H9 (cell line): ENCODE measurements around the gene TTC24. TPM values are rescaled to one million over a fixed set of nuclear protein-coding genes. Genes with fewer than 3 reads are reported as not detected.

Experiments used
- DNase-seq: peaks from one replicate; pipeline ENCODE4 v3.0.0-alpha.2; 2017
- H2AFZ ChIP-seq: one replicate; pipeline ENCODE4 v1.6.1; 2013; ENCODE audit warnings: mild to moderate bottlenecking, low read length, control low read depth, moderate library complexity
- H2AK5ac ChIP-seq: 2 replicates; pipeline ENCODE4 v1.6.1; 2013; ENCODE audit warnings: low read length, control low read depth, mixed read lengths; ENCODE audit not compliant: insufficient read length
- H2BK120ac ChIP-seq: one replicate; pipeline ENCODE4 v1.6.1; 2013; ENCODE audit warnings: low read depth, mild to moderate bottlenecking, low read length, control low read depth, inconsistent platforms; ENCODE audit not compliant: poor library complexity, severe bottlenecking
- H2BK12ac ChIP-seq: 2 replicates; pipeline ENCODE4 v1.6.1; 2013; ENCODE audit warnings: low read length, control low read depth, mixed read lengths, low read depth; ENCODE audit not compliant: insufficient read length
- H2BK15ac ChIP-seq: 2 replicates; pipeline ENCODE4 v1.6.1; 2013; ENCODE audit warnings: low read depth, low read length, control low read depth
- H2BK20ac ChIP-seq: one replicate; pipeline ENCODE4 v1.6.1; 2013; ENCODE audit warnings: low read depth, mild to moderate bottlenecking, low read length, control low read depth, inconsistent platforms; ENCODE audit not compliant: poor library complexity, severe bottlenecking
- H2BK5ac ChIP-seq: 2 replicates; pipeline ENCODE4 v1.6.1; 2013; ENCODE audit warnings: low read length, control low read depth, mixed read lengths; ENCODE audit not compliant: insufficient read length
- H3K14ac ChIP-seq: 2 replicates; pipeline ENCODE4 v1.6.1; 2013; ENCODE audit warnings: low read length, control low read depth; ENCODE audit not compliant: insufficient read depth
- H3K18ac ChIP-seq: 2 replicates; pipeline ENCODE4 v1.6.1; 2013; ENCODE audit warnings: low read depth, mild to moderate bottlenecking, mixed read lengths, low read length, control low read depth; ENCODE audit not compliant: insufficient read length
- H3K23ac ChIP-seq: 2 replicates; pipeline ENCODE4 v1.6.1; 2013; ENCODE audit warnings: low read length, control low read depth, mixed read lengths, low read depth; ENCODE audit not compliant: insufficient read length
- H3K23me2 ChIP-seq: 2 replicates; pipeline ENCODE4 v1.6.1; 2013; ENCODE audit warnings: low read depth, mild to moderate bottlenecking, mixed read lengths, low read length, control low read depth; ENCODE audit not compliant: insufficient read length, poor library complexity, severe bottlenecking
- H3K27ac ChIP-seq: 2 replicates; pipeline ENCODE4 v1.5.1; 2013; ENCODE audit warnings: low read length, control low read depth, mixed read lengths, low read depth; ENCODE audit not compliant: insufficient read length
- H3K27me3 ChIP-seq: 2 replicates; pipeline ENCODE4 v1.6.1; 2013; ENCODE audit warnings: low read length, control low read depth, inconsistent platforms; ENCODE audit not compliant: insufficient read depth
- H3K4ac ChIP-seq: 2 replicates; pipeline ENCODE4 v1.6.1; 2013; ENCODE audit warnings: low read depth, mild to moderate bottlenecking, control low read depth, inconsistent platforms, low read length, moderate library complexity
- H3K4me1 ChIP-seq: 2 replicates; pipeline ENCODE4 v1.6.1; 2013; ENCODE audit warnings: low read length, control low read depth, inconsistent platforms; ENCODE audit not compliant: insufficient read depth
- H3K4me2 ChIP-seq: 2 replicates; pipeline ENCODE4 v1.6.1; 2013; ENCODE audit warnings: low read length, control low read depth, mixed read lengths; ENCODE audit not compliant: insufficient read length, insufficient read depth
- H3K56ac ChIP-seq: 2 replicates; pipeline ENCODE4 v1.6.1; 2013; ENCODE audit warnings: low read depth, mild to moderate bottlenecking, mixed read lengths, low read length, control low read depth; ENCODE audit not compliant: insufficient read length
- H3K79me1 ChIP-seq: 2 replicates; pipeline ENCODE4 v1.6.1; 2013; ENCODE audit warnings: low read depth, mild to moderate bottlenecking, moderate library complexity, low read length, control low read depth, inconsistent platforms; ENCODE audit not compliant: insufficient read depth, poor library complexity, severe bottlenecking
- H3K79me2 ChIP-seq: 2 replicates; pipeline ENCODE4 v1.6.1; 2013; ENCODE audit warnings: low read length, control low read depth, inconsistent platforms; ENCODE audit not compliant: insufficient read depth
- H3K9ac ChIP-seq: 2 replicates; pipeline ENCODE4 v1.6.1; 2013; ENCODE audit warnings: low read length, control low read depth, mixed read lengths; ENCODE audit not compliant: insufficient read length; ENCODE audit errors: extremely low read depth
- H3K9me3 ChIP-seq: one replicate; pipeline ENCODE4 v1.6.1; 2013; ENCODE audit warnings: low read depth, low read length, inconsistent platforms; ENCODE audit not compliant: control insufficient read depth
- H3T11ph ChIP-seq: one replicate; pipeline ENCODE4 v1.6.1; 2013; ENCODE audit warnings: mild to moderate bottlenecking, low read length, control low read depth, inconsistent platforms
- H4K20me1 ChIP-seq: one replicate; pipeline ENCODE4 v1.6.1; 2013; ENCODE audit not compliant: control insufficient read depth, insufficient read length, insufficient read depth
- H4K5ac ChIP-seq: 2 replicates; pipeline ENCODE4 v1.6.1; 2013; ENCODE audit warnings: low read depth, mild to moderate bottlenecking, mixed read lengths, low read length, control low read depth; ENCODE audit not compliant: insufficient read length
- H4K8ac ChIP-seq: replicated peaks from 2 replicates; pipeline ENCODE4 v1.6.1; 2013; ENCODE audit warnings: low read length, control low read depth, mixed read lengths, low read depth; ENCODE audit not compliant: insufficient read length
- H4K91ac ChIP-seq: 2 replicates; pipeline ENCODE4 v1.6.1; 2013; ENCODE audit warnings: low read depth, mild to moderate bottlenecking, moderate library complexity, mixed read lengths, low read length, control low read depth; ENCODE audit not compliant: insufficient read length
- H3K27ac Mint-ChIP-seq, 3 experiments: 2 replicates in 2 of 3; 3 replicates in 1 of 3; pipeline ENCODE4 v1.8.0; 2020 to 2021; ENCODE audit warnings: mixed read lengths in 3 of 3, mild to moderate bottlenecking in 1 of 3, moderate library complexity in 1 of 3
- H3K27me3 Mint-ChIP-seq: 2 replicates; pipeline ENCODE4 v1.8.0; 2021; ENCODE audit warnings: low read depth, mild to moderate bottlenecking, moderate library complexity, mixed read lengths
- H3K36me3 Mint-ChIP-seq, 3 experiments: 2 replicates in 2 of 3; 3 replicates in 1 of 3; pipeline ENCODE4 v1.8.0; 2020 to 2021; ENCODE audit warnings: low read depth in 3 of 3, mixed read lengths in 3 of 3; ENCODE audit not compliant: insufficient read depth in 1 of 3
- H3K4me1 Mint-ChIP-seq, 2 experiments: 2 replicates each; pipeline ENCODE4 v1.8.0; 2020; ENCODE audit warnings: mixed read lengths in 2 of 2
- H3K4me3 Mint-ChIP-seq, 2 experiments: 2 replicates in 1 of 2; 3 replicates in 1 of 2; pipeline ENCODE4 v1.8.0; 2020 to 2021; ENCODE audit warnings: mild to moderate bottlenecking in 2 of 2, mixed read lengths in 2 of 2, moderate library complexity in 1 of 2
- H3K9me3 Mint-ChIP-seq, 2 experiments: 2 replicates in 1 of 2; 3 replicates in 1 of 2; pipeline ENCODE4 v1.8.0; 2020; ENCODE audit warnings: mild to moderate bottlenecking in 2 of 2, mixed read lengths in 2 of 2, moderate library complexity in 1 of 2
- CTCF ChIP-seq: fragments of 200-600 bp; sonication (generic); conservative IDR thresholded peaks from 3 replicates; pipeline ENCODE4 v1.8.0; 2021; ENCODE audit warnings: antibody characterized with exemption, mild to moderate bottlenecking
- WGBS: extraction: QIAGEN DNeasy Blood & Tissue Kit; methylation state at CpG from one replicate; pipeline ENCODE4 v1.1.7; 2013; ENCODE audit warnings: missing lambda C conversion rate, low lambda C conversion rate, mixed read lengths; ENCODE audit not compliant: insufficient read length; ENCODE audit errors: extremely low coverage; 5-methylcytosine and 5-hydroxymethylcytosine counted together
- total RNA-seq: library from RNA; stranded (reverse); gene quantifications from 2 replicates; pipeline ENCODE4 v1.2.1, GENCODE V29; 2021

The TTC24 gene
- total RNA-seq, 1 experiment from 2014 or later, result 0.26 TPM

- H2BK20ac ChIP-seq, result no peak within 1 kb of the TSS
- H3K4me1 Mint-ChIP-seq, result peaks cover 8 to 10% of the 10 kb centered on the region in 2 experiments
- H3K27ac ChIP-seq, result no peak within 1 kb of the TSS
- H2BK15ac ChIP-seq, result no peak within 1 kb of the TSS
- H2BK5ac ChIP-seq, result no peak within 1 kb of the TSS
- no peak within 1 kb of the TSS for H4K8ac ChIP-seq
- no peak within 1 kb of the TSS for H3K27ac Mint-ChIP-seq
- H3K4me3 Mint-ChIP-seq, result peak within 1 kb of the TSS in 1 of 2 experiments; percentile 58; a peak in 3 of 5 replicates
- peaks cover 62% of the 10 kb centered on the region for H3K27me3 Mint-ChIP-seq
- no CpG with 5 or more reads among the region's 7 CpGs for WGBS
- peak within 1 kb of the TSS; percentile 35 for H3K4me2 ChIP-seq
- no peaks in the 10 kb centered on the region for H3K79me2 ChIP-seq
- no peak within 1 kb of the TSS for H2AFZ ChIP-seq
- peak; percentile 80 for DNase-seq
- H4K91ac ChIP-seq, result no peak within 1 kb of the TSS
- no peak within 1 kb of the TSS for H2AK5ac ChIP-seq
- no peaks in the 10 kb centered on the region for H4K20me1 ChIP-seq
- H2BK120ac ChIP-seq, result no peak within 1 kb of the TSS
- H3K36me3 Mint-ChIP-seq, result no peaks in the 10 kb centered on the region
- H3K18ac ChIP-seq, result no peak within 1 kb of the TSS
- no peaks in the 10 kb centered on the region; the same call in 1 of the 2 replicates for H3K4me1 ChIP-seq
- H3K14ac ChIP-seq, result no peak within 1 kb of the TSS
- H3K9me3 ChIP-seq, result no peaks in the 10 kb centered on the region
- no peak within 1 kb of the TSS for H3K56ac ChIP-seq
- H3K27me3 ChIP-seq, result peaks cover 17% of the 10 kb centered on the region
- H3K9me3 Mint-ChIP-seq, result no peaks in the 10 kb centered on the region; a peak in 2 of 5 replicates
- H4K5ac ChIP-seq, result no peak within 1 kb of the TSS
- TF ChIP-seq CTCF, result peak; percentile 74
- no peak within 1 kb of the TSS for H3K23ac ChIP-seq
- no peak within 1 kb of the TSS for H3T11ph ChIP-seq
- peaks cover 4% of the 10 kb centered on the region for H3K23me2 ChIP-seq
- no peak within 1 kb of the TSS for H3K4ac ChIP-seq
- no peak within 1 kb of the TSS for H2BK12ac ChIP-seq
- no peak within 1 kb of the TSS for H3K9ac ChIP-seq
- no peaks in the 10 kb centered on the region for H3K79me1 ChIP-seq
Measured at GRCh38 chr1:156618853-156619581, 39.5 kb downstream of the TTC24 start, which contains the start of gene HAPLN2. TSS of gene HAPLN2 (plus strand) at chr1:156619415. CDS start at chr1:156623491, 4,076 bp downstream.
